NCI-H2227 (cell line): ENCODE measurements around the gene TMC5.
"Not testable (repeated sequence)": the region's sequence is repeated elsewhere in the genome, so short reads cannot be mapped to it uniquely, and the experiment has no call there.

Experiments used
- DNase-seq: peaks from one replicate; lab custom pipeline; 2025; ENCODE audit not compliant: unreplicated experiment; lab: John Stamatoyannopoulos, UW

The TMC5 gene

DNA sequence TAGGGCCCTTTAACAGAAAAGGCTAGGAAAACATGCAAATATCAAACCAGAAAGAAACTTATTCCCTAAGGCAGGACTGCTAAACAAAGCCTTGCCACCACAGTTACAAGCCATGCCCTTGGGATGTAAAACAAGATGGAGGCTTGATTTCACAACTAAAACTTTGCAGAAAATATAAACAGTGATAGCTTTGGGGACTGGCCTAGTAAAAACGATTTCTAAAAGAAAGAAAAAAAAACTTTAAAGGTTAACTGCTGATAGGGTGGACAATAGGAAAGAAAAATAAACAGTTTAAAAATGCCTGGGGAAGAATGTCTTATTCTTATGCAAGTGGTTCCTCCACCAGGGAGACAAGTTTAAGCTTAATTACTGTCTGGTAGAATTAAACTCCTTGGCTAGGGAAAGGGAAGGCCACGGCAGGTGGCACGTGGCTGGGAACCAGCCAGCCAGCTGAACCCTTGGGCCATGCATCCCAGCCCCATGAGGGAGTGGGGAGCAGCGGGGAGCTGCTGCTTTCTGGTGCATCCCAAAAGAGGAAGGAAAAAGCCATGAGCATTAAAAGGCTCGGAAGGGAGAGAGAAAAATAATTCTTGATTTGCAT lies 10.7 kb upstream of the TMC5 start:
- DNase-seq = no peak

DNA sequence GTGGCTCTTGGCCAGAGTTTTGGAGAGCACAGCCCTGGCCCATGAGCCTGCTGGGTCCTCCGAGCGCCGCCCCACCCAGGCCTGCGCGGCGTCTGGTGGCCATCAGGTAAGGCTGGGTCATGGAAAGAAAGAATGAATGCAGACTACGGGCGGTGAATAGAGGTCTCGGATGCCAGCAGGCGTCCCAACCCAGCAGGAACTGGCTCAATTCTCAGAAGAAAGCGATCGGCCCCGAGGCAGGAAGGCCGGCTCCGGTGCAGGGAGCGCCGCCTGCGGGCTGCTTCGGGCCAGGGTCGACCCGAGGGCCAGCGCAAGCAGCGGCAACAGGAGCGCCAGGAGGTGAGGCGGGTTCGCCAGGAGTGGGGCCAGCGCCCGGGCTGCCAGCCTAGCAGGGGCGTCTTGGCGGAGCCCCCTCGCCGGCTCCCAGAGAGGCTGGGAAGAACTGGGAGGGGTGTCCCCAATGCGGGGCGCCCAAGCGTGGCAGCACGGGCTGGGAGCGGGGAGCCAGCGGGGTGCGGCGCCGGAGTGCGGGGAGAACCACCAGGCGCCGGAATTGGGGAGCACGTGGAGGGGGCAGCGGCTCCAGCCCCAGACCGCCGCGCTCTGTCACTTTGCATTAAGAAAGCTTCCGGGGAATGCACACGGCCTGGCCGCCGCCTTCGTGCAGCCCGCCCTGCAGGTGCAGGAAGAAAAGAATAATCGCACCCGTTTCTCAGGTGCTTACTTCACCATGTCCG lies 7.1 kb upstream of the TMC5 start:
- DNase-seq = no peak

DNA sequence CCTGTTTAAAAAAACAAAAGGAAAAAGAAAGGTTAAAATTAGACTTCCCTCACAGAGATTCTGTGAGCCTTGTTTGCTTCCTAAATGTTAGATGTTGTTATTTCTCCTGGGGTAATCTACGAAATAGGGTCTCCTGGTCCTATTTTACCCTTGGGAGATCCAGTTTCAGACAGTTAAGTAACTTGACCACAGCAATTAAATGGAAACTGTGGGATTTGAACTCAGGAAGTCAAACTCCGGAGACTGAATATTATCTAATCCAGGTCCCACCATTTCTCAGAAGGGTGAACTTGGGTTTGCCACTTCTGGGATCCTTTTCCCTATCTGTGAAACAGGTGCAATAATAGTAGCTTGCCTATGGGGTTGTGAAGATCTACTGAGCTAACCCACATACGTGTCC lies 6.4 kb upstream of the TMC5 start:
- no peak for DNase-seq

DNA sequence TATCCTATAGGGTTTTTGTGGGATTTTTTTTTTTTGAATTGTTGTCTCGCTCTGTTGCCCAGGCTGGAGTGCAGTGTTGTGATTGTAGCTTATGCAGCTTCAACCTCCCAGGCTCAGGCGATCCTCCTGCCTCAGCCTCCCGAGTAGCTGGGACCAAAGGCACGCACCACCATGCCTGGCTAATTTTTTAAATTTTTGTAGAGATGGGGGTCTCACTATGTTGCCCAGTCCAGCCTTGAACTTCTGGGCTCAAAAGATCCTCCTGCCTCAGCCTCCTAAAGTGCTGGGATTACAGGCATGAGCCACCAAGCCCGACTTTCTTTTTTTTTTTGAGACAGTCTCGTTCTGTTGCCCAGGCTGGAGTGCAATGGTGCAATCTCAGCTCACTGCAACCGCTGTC lies 5.6 kb upstream of the TMC5 start:
- not testable (repeated sequence) for DNase-seq

DNA sequence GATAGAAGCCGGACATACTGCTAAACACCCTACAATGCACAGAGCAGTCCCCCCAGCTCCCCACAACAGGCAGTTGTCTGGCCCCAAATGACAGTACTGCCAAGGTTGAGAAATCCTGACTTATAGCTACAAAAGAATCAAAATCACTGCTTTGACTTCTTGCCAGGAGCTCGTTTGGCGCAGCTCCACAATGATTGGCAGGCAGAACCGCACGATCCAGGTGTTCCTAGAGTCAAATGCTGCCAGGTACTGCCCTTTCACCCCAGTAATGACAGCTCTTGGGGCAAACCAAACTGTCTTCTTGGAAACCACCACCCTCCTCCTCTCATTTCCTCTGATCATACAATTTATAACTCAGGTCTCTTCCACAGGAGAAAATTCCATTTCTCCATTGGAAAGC lies 2.2 kb upstream of the TMC5 start:
- no peak for DNase-seq

DNA sequence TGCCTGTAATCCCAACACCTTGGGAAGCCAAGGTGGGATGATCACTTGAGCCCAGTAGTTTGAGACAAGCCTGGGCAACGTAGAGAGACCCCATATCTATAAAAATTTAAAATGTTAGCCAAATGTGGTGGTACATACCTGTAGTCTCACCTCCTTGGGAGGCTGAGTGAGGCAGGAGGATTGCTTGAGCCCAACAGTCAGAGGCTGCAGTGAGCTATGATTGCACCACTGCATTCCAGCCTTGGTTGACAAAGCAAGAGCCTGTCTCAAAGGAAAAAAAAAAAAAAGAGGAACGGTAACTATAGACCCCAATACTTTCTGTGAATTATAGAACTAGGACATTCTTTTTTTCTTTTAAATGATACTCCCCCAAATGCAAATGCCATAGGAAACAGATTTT lies 1.8 kb upstream of the TMC5 start:
- no peak for DNase-seq

DNA sequence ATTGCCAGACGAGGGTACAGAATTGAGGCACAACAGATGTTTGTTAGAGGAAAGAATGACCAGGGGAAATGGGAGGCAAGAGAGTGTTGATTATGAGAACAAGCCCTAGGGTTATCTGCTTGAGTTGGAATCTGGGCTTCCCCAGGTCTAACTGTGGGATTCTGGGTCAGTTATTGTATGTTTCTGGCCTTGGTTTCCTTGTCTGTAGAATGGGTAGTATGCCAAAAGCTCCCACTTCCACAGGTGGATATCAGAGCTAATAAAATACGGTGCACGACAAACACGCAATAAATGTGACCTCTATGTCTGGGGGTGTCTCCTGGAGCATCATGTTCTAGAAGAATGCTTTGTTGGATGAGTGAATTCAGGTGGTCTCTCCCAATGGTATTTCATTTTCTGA lies 517 bp downstream of the TMC5 start:
- DNase-seq = no peak

DNA sequence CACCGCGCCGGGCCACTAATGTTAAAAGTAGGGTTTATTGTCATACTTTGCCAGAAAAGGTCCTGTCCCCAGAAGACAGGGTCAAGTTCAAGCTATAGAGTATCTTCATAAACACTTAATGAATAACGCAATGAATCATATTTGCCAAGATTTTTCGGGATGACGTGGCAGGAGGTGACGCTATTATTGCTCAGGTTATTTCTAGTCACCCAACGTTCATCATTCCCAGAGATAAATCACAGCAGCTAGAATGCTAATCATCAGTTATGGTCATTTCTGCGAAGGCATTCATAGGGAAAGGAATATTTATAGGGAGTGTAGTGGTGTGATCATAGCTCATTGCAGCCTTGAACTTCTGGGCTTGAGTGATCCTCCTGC lies 2.0 kb downstream of the TMC5 start:
- no peak for DNase-seq

DNA sequence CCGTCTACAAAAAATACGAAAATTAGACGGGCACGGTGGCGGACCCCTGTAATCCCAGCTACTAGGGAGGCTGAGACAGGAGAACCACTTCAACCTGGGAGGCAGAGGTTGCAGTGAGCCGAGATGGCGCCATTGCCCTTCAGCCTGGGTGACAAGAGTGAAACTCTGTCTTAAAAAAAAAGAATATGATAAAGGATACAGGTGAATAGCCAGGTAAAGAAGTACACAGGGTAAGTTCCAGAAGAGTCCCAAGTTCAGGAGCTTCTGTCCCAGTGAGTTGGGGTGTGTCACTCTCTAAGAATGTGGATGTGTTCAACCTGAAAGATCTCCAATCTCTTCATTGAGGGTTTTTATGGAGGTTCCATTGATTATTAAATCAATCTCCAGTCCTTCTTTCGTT lies 6.8 kb downstream of the TMC5 start:
- DNase-seq = no peak

DNA sequence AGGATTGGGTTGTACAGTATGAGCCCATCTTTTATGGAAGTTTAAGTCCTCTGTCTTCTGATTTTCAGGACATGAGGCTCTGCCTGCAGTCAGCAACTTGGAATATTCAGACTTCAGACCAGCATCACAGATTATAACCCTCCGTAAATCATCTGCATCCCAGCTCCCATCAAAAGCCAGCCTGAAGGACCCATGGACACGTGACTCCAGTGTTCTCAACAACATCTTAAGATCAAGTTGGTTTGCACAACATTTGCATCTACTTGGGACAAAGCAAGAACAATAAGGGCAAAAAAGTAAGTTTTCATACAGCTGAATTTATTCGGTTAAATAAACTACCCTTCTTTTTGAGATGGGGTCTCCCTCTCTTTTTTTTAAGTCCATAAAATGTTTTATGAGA lies 12.7 kb downstream of the TMC5 start:
- DNase-seq = no peak

DNA sequence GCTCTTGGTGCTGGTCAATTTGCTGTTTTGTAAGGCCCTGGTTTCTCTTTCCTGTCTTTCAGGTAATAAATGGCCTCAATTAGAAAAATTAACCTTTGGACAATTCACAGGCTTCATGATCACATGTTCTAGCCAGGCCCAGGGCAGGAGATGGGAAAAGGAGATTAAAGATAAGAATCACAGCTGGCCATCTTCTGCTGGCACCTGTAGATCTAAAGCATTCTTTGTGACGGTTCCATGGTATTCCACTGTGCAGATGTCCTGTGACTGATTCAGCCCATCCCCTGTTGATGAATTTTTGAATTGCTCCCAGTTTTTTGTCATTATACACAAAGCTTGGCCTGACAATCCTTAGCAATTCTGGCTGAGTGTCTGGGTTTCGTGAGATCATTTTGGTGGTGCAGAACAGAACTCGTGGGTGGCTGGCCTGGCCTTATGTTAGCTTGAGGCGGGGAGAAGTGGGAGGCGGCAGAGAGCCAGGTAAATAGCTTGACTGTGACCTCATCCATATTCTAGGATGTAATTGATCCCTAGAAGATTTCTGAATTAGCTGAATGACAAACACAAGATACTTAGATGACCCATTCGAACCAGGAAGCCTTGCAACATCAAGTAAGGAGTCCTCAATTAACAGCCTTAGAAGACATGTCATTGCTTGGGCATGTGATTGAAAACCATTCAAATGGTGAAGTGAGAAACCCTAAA lies 14.1 kb downstream of the TMC5 start:
- DNase-seq = no peak

DNA sequence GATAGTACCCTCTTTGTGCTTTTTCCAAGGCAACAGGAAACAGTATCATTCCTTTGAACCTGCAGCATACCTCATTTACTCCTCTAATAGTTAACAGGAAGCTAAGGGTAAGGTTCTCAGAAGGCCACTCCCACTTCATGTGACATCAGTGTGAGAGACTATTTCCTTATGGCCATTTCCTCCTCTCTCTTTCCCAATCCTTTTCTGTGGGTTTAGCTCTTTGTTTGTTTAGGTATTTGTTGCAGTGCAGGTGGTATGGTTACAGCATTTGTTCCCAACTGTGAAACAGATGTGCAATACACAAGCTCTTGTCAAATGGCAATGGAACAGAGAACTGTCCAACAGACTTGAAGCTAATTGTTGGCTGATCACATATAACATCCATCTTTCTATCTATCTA lies 14.7 kb downstream of the TMC5 start:
- no peak for DNase-seq

DNA sequence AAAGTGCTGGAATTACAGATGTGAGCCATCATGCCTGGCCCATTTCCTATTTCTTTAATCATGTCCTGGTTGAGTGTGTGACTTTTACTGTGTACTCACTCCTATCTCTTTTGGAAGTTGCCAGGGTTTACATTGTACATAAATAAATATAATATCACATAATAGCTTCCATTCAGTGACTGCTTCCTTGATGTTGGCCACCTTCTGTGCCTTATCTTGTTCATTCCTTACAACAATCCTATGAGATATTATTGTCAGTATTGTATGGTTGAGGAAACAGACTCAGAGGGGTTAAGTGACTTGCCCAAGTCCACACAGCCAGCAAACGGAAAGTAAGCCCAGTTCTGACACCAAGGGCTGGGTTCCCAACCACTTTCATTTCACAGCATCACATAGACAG lies 16.9 kb downstream of the TMC5 start:
- no peak for DNase-seq

DNA sequence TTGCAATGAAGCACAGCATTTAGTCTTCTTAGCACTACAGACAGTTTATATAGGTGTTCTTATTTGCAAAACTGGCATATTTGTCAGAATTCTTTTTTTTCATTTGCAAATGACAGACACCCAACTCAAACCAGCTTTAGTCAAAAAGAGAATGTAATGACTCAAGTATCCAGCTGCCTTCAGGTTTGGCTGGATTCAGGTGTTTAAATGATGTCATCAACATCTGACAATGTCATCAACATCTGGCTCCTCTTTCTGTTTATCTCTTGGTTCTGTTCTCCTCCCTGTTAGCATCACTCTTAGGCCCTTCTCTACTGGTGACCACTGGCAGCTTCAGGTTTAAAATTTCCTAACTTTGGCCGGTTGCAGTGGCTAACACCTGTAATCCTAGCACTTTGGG lies 18.9 kb downstream of the TMC5 start:
- DNase-seq = no peak

DNA sequence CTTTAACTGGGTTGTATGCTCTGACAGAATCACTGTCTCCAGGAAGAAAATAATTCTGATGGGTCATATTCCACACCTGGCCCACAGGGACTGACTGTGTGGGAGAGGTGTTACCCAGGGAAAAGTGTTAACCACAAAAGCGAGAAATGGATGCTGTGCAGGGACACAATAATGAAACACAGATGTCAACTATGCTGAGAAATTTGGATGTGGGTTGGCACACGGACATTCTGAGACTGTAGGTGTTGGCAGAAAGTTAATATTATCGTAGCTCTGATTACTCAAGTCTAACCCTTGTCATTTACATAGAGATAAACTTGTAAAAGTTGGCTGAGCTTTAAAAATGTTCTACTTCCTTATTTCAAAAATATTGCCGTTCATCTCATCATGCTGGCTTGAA lies 19.6 kb downstream of the TMC5 start:
- no peak for DNase-seq

DNA sequence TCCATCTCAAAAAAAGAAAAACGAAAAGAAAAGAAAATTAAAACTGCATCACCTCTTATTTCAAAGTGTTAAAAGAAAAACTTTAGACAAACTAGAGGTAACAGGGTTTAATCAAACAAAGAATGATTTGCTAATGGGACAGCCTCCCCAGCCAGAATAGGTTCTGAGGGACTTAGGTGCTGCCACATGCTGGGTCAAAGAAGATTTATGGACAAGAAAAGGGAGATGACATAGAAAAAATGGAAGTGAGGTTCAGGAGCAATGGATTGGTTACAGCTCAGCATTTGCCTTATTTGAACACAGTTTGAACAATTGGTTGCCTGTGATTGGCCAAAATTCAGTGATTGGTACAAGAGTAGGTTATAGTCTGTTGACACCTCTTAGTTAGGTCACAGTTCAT lies 21.1 kb downstream of the TMC5 start:
- no peak for DNase-seq

DNA sequence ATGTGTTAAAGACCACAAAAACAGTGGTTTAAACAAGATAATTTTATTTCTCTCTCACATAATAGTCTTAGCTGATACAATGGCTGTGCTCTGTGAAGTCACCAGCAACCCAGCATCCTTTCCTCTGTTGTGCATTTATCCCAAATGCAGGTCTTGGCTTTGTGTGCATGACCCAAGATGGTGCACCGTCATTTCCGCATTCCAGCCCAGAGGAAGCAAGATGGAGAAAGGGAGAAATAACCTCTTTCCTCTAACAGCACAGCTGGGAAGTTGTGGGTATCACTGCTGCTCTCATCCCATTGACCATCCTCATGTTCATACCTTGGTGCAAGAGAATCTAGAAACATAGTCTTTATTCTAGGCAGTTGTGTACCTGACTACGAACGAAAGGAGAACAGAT lies 21.8 kb downstream of the TMC5 start:
- DNase-seq = no peak

DNA sequence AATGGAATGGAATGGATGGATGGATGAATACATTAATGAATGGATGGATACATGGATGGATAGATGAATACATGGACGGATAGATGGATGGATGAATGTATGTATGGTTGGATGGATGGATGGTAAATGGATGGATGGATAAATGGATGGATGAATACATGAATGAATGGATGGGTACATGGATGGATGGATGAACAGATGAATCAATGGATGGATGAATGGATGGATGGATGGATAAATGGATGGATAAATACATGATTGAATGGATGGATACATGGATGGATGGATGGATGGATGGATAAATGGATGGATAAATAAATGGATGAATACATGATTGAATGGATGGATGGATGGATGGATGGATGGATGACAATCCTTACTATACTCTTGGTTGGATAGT lies 26.0 kb downstream of the TMC5 start:
- DNase-seq = no peak

DNA sequence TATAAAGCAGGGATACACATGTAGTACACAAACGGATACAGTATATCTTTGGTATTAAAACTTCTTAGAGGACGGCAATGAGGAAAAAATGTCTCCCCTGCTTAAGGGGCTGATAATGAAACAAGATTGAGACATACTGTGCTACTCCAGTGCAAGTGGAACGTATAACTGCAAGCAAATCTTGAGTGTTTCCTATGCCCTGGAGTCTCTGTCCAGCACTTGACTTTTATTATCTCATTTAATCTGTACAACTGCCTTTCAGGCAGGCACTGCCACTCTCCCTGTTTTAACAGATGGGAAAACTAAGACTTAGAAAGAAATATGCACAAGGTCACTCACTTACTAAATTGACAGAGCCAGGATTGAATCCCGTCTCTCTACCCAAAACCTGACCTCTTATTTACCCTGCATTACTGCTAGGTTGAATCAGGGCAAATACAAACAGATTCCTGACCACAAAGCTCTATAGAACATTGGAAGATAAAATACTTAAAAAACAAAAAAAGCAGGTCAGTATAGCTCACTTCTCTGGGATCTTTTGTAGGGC lies 28.7 kb downstream of the TMC5 start:
- DNase-seq = no peak

DNA sequence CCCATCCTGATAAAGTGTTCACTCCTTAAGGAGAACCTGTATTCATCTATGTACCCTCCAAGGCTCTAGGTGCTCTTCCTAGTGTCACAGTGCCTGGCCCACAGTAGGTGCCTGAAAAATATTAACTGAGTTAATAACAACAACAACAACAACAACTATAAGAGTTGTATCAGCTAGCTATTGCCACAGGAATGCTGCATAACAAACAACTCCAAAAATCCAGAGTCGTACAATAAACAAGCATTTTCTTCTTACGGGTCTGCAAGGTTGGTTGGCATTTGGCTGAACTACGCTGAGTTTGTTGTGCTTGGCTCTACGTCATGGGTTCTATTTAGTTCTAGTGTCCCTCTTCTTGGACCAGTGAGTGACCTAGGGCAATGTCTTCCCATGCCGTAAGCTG lies 29.2 kb downstream of the TMC5 start:
- no peak for DNase-seq

DNA sequence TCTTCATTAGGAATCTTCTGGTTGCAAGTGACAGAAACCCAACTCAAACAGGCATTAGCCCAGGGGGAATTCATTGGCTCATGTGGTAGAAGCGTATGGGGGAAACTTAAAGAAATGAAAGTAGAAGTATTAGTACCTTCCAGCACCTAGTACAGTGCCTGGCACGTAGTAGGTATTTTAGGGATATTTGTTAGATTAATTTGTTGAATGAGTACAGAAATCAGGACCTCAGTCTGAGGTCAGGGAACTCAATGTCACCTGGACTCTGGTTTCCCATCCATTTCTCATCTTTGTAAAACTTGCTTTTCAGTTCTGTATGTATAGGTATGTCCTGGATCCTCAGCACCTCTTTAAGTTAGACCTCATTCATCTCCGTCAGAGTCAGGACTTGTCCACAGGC lies 32.5 kb downstream of the TMC5 start:
- no peak for DNase-seq

DNA sequence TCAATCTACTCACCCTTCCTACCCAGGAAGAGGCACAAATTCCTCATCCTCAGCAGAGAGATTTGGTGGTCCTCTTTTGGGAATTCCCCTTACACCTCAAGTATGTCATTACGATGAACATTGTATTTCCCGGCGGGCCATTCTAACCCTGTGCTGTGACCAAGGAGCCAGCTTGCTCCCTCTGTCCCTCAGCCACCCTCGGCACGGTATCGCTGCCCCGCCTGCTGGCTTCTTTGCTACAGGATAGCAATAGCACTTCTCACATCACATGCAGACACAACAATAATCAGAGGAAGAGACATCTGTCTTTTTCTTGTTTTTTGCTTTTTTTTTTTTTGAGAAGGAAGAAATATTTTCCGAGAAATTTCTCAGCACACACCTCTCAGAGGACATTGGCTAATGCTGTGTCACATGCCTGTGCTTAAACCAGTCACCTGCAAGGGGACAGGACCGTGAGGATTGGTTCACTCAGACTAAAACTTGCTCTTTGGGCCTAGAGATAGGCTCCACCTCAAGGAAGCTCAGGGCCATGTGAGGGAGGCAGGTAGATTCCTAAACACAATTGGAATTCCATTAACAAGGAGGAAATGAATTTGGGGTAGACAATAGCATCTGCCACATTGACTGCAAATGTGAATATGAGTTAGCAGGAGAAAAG lies 41.2 kb downstream of the TMC5 start:
- peak; percentile 34 for DNase-seq
